AG08396 (cell line): ENCODE data around the gene NKD1.

Source experiments
- DNase-seq: peaks from one replicate; pipeline ENCODE4 v3.0.0; 2012; ENCODE audit warnings: low spot score, mixed read lengths

The NKD1 gene

DNA sequence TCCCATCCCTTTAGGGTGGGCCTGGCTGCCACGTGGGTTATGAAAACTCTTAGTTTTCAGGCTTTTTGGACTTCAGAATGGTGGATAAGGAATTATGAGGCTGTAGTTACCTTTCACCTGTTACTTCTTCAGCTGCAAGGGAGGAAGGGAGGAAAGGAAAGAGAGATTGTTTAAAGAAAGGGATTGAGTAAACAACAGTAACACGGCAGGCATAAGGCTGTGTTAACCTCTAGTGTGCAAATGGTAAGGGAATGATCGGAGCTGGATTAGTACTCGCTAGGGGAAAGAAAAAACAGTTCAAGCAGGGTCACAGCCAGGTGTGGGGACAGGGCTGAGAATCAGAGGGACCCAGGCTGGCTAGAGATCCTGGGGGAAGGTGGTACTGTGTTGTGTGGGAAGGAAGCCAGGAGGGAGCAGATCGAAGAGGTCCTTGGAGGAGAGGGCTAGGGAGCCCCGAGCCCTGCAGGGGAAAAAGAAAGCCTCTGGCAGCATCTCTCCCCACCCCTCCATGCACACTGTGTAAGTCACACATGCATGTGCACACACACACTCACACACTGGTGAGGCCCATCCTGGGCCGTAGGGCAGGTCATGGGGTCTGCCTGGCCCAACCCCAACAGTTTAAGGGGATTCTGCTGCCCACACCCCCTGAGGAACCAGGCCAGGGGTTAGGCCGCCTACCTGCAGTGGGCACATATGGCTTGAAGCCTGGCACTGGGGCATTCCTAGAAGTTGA lies 83.2 kb downstream of the NKD1 start:
- DNase-seq = no peak

DNA sequence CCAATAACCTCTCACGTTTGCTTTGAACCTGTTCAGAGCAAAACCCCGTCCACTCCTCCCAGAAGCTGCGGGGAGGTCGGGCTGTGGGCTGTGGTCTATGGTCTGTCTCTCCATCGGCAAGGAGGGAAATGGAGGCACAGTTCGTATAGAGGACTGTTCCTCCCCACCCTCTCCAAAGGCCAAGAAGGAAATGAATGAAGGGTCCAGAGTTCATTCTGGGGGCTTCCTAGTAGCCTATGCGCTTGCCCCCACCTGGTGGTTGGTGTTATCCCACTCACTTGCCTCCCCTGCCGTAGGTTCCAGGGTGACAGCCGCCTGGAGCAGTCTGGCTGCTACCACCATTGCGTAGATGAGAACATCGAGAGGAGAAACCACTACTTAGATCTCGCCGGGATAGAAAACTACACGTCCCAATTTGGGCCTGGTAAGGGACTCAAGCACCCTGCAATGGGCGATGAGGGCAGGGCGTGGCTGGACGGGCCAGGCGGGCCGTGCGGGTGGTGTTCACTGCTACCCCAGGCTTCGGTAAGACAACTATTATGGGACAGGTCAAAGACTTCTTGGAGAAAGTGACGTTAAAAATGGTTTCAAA lies 83.9 kb downstream of the NKD1 start:
- no peak for DNase-seq

DNA sequence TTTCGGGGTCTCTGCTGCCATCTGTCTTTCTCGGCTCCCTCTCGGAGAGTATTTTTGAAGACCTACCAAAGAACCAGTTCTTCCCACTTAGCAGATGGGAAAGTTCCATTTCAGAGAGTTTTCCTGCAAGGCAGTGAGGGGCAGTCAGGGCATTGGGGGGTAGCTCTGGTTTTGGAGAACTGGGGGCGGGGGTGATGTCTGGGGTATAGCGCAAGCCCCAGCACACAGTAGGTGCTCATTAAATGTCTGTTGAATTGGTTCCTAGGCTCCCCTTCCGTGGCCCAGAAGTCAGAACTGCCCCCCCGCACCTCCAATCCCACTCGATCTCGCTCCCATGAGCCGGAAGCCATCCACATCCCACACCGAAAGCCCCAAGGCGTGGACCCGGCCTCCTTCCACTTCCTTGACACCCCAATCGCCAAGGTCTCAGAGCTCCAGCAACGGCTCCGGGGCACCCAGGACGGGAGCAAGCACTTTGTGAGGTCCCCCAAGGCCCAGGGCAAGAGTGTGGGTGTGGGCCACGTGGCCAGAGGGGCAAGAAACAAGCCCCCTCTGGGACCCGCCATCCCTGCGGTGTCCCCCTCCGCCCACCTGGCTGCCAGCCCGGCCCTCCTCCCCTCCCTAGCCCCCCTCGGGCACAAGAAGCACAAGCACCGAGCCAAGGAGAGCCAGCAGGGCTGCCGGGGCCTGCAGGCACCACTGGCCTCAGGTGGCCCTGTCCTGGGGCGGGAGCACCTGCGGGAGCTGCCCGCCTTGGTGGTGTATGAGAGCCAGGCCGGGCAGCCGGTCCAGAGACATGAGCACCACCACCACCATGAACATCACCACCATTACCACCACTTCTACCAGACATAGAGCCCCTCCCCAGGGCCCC lies 85.0 kb downstream of the NKD1 start:
- DNase-seq = no peak

DNA sequence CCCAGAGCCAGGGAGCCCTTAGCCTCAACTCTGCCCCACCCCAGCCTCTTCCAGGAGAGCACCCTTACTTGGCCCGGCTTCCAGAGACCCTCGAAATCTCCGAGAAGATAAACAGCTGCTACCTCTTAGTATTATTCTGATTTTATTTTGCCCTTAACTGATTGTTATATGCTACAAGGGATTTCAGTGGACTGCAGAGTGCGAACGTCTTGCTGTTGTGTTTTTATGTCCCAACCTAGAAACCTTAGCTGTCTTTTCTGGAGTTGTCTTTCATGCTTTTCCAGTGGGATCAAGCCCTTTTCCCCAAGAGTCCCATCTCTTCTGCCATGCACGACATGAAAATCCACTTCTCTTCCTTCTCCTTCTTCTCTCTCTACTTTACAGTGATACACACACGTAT lies 85.9 kb downstream of the NKD1 start:
- DNase-seq = no peak

GRCh38 chr16:50634947-50635346 lies 86.8 kb downstream of the NKD1 start:
- DNase-seq = no peak

- DNase-seq = no peak
These were observed 87.6 kb downstream of the NKD1 start for GRCh38 chr16:50635505-50636392.

GRCh38 chr16:50636753-50637374 lies 88.7 kb downstream of the NKD1 start:
- no peak for DNase-seq

- no peak for DNase-seq
These were observed 89.8 kb downstream of the NKD1 start for GRCh38 chr16:50637716-50638602.

DNA sequence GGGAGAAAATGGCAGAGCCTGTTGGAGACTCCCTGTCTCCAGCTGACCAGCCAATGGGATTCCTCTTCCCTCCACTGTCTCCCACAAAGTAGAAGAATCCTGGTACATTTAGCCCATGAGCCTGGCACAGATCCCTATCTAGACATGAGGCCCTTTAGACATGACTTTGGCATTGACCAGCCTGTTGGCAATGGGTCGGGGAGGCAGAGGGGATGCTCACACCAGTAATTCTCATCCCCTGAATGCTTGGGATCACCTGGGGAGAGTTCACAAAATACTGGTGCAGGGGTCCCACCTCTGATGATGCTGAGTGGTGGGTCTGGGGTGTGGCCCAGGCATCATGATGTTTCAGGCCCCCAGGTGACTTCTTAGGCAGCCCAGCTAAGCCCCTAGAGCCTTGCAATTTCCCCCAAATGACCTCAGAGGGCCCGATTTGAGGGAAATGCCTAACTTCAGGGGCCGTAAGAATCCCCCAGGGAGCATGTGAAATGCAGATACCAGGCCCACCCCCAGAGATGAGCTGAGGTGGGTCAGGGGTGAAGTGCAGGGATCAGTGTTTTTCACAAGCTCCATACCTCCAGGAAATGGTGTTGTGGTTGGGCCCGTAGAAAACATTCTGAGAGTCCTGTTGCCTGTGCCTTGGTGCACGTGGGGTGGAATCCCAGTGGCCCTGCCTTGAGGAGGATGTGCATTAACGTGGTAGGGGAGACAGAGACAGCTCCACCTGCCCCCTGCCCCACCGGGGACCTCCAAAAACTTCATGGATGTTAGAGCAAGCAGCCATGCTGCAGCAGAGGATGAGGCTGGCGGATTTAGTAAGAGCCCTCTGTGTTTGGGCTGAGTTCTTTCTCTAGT lies 90.8 kb downstream of the NKD1 start:
- no peak for DNase-seq

- no peak for DNase-seq
These were observed 92.2 kb downstream of the NKD1 start for GRCh38 chr16:50640391-50640790.

DNA sequence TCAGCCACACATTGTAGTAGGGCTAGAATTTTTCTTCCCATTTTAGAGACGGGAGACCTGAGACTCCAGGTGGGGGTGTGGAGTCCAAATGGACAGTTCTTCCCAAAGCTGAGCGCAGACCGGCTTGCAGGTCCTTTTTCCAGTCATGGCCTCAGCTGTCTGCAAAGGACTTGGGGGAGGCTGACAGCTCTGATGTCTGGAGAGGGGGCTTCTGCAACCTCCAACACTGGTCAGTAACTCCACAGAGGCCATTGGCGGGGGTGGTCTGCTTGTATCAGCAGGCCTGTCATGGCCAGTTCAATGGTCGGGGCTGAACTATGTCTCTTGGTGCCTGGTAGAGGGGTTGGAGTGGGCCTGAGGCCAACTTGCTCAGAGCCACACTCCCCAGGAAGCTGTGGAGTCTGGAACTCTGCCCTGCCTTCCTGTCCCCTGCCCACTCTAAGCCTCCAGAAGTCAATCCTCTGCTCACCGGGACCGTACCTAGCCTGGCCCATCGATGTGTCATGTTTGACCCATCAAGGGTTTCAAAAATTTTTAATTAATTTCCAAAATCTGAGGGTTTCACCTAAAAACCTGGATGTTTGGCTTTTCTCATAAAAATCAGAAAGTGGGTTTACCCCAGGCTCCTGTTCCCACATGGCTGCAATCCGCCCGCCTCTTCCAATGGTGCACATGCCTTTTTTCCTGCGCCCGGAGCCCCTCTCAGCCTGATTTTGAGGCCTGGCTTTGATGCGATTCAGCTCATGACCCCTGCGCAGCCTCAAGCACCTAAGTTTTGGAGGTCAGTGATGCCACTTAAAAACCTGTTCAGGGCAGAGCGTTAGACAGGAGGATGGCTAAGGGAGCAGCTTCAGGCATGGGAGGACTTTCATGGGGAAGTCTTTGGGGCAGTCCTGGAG lies 93.0 kb downstream of the NKD1 start:
- no peak for DNase-seq

GRCh38 chr16:50641818-50642187 lies 93.6 kb downstream of the NKD1 start:
- DNase-seq = no peak

GRCh38 chr16:50642349-50642748 lies 94.2 kb downstream of the NKD1 start:
- DNase-seq = no peak

- no peak for DNase-seq
These were observed 95.0 kb downstream of the NKD1 start for GRCh38 chr16:50643192-50643591.

DNA sequence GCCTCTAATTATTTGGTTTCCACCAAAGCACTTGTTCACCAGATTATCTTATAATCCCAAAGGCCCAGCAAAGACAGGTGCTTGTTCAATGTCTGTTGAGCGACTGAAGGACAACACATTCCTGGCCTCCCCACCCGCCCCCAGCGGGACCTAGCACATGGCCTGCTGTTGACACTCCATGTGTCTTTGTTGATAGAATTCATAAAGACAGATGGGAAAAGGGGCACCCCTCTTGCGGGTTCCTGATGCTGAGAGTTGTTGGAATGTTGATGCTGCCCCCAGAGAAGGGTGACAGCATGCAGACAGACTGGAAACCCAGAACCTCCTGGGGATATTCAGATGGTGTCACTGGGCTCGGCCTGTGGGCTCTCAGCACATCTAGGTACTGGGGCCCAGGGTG lies 96.0 kb downstream of the NKD1 start:
- DNase-seq = no peak

DNA sequence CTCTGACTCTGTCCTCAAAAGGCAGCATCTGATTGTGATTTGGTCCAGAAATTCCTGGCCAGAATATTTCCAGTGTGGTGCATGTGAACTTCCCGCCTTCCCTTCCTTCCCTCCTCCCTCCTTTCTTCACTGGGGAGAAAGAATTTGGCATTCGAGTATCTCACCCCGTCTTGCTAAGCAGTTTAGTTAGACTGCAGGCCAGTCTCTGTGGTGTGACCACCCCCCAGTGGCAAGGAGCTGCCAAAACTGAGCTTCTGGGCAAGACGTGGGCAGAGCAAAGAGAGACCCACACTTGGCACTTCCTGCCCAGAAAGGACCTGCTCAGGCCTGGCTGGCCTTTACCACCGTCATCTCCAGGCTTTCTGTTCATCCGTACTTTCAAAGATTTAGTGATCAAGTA lies 96.5 kb downstream of the NKD1 start:
- peak; percentile 47 for DNase-seq

DNA sequence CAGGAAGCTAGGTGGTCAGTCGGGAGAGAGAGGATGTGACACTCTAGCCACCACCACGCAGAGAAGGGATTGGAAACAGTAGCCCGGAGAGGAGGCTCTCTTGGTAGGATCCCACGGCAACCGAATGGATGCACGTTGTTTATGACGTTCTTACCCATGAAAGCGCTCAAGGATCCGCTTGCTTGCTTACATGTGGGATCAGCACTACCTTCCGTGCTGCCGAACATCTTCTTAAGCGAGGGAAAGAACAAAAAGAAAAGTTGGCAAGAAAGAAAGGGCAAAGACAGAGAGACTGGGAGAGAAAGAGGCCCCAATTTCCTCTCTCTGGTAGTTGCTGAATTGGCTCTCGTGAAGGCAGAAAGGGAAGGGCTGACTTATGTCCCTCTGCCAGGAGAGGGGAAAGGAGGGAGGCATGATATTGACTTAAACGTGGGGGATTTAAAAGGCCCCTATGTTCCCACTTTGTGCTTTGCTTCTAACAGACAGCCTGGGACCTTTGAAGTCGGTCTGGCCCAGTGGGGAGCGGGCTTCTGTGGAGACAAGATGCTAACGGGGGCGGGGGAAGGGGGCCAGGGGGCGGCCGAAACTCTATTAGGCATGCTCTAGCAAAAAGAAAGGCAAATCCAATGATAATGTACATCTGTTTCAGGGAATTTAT lies 97.5 kb downstream of the NKD1 start:
- no peak for DNase-seq

DNA sequence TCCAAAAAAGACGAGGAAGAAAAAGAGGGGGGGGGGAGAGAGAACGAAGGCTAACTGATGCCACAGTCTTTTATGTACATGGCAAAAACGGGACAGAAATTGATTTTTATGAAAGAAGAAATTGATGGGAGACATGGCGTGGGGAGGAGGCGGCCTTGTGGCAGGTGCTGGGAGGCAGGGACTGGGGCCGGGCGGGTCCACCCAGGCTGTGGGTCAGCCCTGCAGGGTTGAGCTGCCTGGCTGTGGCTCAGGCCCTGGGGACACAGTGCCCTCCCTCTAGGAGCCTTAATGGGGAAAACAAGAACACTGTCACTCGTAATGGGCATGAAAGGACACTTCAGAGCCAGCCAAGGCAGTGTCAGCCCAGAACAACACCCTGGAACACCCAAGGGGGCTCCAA lies 98.1 kb downstream of the NKD1 start:
- DNase-seq = no peak
